CD4-positive, alpha-beta T cell treated with Interleukin-1 beta for 1 hour (primary cell): Measurements from ENCODE around the gene SND1.

ENCODE experiments used
- DNase-seq, 2 donors: peaks; one replicate each; pipeline ENCODE4 v3.0.0-alpha.2; 2020 to 2022

SND1 gene

DNA sequence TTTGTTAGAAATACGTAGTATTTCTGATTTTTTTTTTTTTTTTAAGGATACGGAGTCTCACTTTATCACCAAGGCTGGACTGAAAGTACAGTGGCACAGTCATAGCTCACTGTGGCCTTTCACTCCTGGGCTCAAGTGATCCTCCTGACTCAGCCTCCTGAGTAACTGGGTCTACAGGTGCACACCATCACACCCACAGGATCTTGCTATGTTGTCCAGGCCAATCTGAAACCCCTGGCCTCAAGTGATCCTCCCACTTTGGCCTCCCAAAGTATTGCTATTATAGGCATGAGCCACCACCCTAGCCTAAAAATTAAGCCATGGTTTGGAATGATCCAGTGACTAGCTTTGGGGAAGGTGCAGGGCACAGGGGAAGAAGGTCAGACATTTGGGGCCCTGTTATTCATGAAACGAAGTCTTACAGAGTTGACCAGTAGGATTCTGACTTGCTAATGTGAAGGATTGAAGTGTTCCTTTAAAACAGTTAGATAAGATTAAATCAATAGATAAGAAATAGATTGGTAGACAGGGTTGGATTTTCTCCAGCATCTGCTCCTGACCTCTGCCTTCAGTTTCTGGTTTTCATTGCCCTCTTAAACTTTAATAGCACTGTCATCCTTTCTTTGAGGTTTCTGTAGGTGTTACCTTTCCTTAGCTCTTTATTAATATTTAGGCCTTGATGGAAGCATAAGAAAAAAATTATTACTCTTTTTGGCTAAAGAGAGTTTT lies 257.6 kb downstream of the SND1 start:
- DNase-seq, result no peak

DNA sequence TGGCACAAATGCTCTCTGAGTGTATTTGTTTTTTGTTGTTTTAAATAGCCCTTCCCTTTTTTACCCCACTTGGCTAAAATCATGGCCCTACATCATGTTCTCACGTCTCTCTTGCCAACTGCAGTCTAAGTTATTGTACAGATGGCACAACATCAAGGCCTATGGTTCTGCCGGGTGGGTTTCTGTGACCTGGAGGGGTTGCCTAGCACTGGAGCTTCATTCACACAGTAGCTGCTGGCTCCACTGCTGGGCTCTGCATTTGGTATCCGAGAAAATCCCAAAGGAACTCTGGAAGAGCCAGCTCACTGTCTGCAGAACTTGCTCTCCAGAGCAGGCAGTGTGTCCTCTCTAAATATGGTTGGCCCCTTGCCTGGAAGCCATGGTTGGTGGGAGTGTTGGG lies 258.7 kb downstream of the SND1 start:
- no peak for DNase-seq

DNA sequence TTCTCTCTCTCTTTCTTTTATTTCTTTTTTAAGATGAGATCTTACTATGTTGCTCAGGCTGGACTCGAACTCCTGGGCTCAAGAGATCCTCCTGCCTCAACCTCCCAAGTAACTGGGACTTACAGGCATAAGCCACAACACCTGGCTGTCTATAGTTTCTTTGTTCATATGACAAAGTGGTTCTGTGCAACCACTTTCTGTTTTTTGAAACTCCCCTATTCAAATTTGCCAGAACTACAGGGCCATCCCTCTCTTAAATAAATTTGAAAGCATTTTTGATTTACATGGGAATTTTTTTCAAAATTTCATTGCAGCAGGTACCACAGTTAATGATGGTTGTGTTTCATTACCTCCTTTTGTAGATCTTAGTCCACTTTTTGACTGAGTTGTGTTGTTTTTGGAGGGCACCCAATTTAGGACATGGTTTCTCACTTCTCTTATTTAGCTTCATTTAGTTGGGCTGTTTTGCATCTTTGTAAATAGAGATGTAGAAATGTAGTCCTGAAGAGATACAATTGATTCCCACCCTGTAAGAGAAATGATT lies 260.0 kb downstream of the SND1 start:
- DNase-seq, result no peak

DNA sequence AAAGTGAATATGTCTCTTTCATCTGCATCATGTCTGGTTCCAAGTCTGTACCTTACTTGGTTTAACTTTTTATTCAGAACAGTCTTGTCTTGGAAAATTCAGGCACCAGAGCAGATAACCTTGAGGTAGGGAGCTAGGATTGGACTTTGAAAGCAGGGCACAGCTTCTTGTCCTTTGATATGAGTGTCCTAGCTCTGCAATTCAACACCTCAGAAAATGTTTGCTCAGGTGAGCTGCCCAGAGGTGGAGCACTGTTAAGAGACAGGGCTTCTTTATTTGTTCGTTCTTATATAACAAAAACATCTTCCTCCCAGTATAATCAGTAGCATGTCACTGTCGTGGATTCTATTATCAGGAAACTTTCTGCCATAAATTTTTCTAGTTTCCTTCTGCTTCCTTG lies 260.9 kb downstream of the SND1 start:
- DNase-seq, result no peak

DNA sequence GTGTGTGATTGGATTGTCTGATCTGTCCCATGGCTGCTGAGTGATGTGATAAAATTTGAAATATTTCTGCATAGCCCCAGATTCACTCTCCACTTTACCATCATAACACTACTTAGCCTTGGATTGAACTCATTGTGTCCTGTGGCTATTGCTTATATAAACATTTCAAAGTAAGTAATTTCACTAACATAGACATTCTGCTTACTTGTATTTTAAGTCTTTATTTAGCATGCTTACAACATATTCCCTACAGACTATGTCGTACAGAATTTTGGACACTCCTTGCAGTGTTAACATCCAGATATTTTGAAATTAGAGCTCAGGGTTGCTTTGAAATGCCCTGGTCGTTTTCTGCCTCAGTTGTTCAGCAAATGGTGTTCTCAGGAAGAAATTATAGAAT lies 261.7 kb downstream of the SND1 start:
- DNase-seq, result no peak

DNA sequence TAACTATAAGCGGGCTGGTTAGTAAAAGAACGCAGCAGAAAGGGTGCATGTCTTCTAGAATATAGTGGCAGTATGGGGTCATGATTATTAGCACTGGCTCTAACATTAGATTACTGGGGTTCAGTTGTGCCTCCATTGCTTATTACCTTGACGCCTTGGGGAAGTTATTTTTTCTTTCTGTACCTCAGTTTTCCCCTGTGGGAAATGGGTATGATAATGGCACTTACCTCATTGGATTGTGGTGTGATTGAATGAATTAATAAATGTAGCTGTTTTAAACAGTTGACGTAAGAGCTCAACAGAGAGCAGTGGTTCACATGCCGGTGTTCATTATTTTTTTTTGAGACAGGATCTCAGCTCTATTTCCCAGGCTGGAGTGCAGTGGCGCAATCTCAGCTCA lies 262.7 kb downstream of the SND1 start:
- DNase-seq, result no peak

DNA sequence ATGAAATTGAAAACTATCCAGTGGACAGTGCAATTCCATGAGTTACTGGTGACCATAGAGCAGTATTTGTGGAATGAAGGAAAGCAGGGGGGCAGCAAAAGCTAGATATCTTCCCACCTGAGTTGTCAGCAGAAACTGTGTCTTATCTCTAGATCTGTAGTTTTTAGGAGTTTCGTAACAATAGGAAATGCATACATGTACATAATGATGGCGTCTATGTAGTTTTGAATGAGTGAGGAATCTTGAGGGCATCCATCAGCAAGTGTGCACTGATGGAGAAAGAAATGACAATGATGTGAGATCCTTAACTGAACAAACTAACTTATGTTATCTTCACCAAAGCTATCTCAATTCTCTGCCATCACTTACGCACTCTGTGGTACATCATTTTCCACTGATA lies 264.7 kb downstream of the SND1 start:
- no peak for DNase-seq

DNA sequence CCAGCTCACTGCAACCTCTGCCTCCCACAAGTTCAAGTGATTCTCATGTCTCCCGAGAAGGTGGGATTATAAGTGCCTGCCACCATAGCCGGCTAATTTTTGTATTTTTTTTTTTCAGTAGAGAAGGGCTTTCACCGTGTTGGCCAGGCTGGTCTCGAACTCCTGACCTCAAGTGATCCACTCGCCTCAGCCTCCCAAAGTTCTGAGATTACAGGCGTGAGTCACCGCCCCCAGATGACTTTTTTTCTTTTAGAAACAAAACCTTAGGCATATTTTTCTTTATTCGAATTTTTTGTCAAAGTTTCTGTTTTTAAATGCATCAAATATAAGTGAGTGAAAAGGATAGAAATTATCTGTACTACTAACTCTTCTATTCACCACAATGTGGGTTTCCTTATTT lies 266.1 kb downstream of the SND1 start:
- no peak for DNase-seq

DNA sequence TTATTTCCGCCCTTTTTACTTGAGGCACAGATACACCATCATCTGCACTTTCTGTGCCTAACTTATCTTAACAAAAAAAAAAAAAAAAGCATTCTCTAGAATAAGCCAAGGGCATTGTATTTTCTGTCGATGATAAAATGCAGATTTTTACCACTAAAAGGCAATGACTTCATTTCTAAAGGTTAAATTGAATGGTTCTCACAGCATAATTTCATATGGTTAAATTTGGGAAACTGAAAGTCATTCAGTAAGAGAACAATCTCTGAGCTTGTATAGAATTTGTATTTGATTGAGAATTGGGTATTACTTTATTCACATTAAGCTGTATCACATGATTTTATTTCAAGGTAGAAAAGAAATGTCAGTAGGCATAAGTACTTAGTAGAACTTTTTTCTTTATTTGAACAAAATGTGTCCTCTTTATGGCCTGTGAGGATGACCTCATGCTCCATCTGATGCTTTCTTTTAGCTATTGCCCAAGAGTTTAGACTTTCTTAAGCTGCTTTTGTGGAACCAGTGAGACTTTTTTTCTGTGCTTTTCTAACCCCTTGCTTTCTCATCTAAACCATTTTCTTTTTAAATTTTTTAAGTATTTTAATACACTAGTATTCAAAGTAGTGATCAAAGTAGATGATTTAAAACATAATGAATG lies 268.9 kb downstream of the SND1 start:
- DNase-seq, result no peak

DNA sequence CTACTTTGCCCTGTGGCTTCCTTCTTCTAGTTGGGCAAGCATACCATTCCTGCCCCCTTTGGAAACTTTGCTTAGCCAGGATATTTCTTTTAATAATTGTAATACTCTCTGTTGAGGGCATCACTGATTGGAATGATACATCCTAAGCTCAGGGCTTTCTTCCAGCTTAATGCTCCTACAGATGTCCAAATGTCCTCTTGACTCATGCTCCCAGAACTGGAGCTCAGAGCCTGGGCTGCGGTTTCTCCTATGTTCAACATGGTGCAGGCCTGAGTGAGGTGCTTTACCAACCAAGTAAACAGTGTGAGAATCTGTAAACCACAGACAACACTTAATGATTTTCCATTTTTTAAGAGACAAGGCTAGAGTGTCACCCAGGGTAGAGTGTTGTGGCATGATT lies 270.7 kb downstream of the SND1 start:
- no peak for DNase-seq

DNA sequence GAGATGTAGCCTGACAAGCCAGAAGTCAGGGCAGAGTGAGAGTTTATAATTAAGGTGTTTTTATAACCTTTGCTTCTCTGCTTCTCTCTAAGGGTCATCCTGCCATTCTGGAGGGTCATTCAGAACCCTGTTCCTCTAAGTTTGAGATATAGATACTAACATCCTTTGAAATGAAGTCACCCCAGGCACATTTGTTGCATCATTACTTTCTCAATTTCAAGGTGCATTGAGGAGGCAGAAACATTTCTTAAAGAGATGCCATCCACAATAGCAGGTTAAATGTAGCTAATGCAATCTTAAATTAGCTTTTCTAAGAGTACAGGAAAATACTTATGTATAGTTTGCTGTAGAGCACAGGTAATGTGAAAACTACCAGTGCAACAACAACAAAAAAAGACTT lies 272.9 kb downstream of the SND1 start:
- DNase-seq, result no peak

DNA sequence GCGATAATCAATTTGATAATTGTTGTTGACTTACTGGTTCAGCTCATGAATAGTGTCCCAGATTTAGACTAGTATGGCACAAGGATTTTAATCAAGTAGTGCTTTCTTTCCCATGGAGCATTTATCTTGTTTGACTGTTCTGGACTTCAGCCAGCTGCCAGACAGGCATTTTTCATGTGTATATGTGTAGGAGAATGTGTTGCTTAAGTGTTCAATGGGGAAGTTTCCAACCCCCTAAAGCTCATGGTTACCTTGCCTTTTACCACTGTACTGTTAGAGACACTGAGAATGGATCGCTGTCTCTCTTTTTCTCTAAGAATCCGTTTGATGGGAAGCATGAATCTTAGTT lies 275.3 kb downstream of the SND1 start:
- DNase-seq, result no peak

DNA sequence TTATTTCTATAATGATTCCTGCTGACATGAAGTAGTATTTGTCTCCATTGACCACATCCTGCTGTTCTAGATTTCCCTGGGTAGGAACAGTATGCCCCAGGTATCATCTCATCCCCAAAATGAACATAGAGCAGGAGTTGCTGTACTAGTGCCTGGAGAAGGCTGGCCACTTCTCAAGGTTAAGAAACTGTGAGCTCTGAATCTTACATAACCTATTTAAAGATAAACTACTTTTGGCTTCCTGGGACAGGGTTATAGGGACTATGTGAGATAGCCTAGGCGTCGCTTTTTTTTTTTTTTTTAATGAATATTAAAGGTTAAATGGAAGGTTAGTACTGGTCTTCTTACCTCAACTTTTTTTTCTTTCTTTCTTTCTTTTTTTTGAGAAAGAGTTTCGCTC lies 276.2 kb downstream of the SND1 start:
- DNase-seq, result no peak

DNA sequence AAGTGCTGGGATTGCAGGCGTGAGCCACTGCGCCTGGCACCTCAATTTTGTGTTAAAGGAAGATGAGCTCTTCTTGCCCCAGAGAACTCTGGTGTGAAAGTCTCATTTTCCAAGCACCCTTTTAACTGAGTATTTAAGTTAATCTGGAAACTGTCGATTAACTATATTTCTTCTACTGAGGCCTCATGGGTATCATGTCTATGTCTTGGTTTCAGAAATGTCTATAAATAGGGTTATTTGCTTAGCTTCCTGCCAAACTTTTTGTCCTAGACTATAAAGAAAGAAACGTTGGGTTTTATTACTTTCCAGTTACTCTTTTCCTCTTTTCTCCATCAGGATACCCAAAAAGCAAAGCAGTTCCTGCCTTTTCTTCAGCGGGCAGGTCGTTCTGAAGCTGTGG lies 276.9 kb downstream of the SND1 start:
- no peak for DNase-seq

DNA sequence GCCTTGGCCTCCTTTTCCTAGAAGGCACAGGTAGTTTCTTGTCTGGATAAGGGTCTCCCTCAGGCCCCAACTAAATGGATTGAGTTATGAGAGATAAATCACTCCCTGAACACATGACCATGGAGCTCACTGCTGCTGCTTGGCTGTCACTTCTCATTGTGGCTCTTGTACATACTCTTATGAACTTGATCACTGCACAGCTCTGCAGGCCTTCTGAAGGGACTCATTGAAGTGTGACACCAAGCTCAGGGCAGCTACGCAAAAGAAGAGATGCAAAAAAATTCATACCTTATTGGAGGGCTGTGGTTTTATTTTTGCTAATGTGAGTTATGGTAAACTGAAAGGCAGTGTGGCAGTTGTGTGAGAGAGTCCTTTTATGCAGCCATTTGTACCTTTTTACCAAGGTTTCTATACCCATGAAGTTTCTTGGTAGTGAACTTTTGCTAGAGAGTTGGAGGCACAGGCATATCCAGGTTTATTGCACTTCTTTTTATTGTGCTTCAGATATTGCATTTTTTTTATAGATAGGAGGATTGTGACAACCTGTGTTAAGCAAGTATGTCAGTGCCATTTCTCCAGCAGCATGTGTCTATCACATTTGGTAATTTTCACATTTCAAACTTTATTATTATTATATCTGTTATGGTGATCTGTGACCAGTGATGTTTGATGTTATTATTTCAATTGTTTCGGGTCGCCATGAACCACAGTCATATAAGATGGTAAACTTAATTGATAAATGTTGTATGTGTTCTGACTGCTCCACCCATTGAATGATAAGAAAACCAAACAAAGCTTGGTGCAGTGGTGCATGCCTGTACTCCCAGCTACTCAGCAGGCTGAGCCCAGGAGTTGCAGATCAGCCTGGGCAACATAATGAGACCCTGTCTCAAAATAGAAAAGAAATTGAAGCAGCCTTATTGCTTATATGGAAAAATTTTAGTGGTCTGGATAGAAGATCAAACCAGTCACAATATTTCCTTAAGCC lies 278.6 kb downstream of the SND1 start:
- no peak for DNase-seq

DNA sequence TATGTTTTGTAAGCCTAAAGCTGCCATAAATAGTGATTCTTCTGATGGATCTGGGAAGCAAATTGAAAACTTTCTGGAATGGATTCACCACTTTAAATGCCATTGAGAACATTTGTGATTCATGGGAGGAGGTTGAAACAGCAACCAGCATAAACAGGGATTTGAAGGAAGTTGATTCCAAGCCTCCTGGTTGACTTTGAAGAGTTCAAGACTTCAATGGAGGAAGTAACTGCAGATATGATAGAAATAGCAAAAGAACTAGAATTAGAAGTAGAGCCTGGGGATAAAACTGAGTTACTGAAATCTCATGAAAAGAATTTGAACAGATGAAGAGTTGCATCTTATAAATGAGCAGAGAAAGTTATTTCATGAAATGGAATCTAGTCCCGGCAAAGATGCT lies 280.1 kb downstream of the SND1 start:
- DNase-seq, result no peak

DNA sequence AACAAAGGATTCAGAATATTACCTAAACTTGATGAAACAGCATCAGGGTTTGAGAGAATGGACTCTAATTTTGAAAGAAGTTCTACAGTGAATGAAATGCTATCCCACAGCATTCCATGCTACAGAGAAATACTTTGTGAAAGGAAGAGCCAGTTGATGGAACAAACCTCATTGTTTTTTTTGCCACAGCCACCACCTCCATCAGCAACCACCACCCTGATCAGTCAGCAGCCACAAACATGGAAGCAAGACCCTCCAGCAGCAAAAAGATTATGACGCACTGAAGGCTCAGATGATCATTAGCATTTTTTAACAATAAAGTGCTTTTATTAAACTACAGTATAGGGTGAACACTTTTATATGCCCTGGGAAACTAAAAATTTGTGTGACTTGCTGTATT lies 280.5 kb downstream of the SND1 start:
- no peak for DNase-seq

DNA sequence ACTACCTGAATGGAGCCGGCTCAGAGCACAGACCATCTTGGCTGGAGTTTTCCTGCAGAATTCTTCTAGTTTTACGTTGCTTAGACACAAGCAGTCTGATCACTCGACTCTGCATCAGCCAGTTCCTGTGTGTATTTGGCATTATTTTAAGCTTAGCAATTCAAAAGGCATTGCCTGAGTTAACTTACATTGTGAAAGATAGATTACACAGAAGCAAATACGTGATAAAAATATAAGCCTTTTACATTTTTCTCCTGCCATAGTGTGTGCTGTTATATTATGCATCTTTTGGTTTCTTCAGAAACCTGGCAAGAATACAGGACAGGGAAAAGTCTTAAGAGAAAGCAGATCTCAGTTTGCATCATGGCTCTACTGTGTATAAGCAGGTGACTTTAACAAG lies 281.2 kb downstream of the SND1 start:
- no peak for DNase-seq

DNA sequence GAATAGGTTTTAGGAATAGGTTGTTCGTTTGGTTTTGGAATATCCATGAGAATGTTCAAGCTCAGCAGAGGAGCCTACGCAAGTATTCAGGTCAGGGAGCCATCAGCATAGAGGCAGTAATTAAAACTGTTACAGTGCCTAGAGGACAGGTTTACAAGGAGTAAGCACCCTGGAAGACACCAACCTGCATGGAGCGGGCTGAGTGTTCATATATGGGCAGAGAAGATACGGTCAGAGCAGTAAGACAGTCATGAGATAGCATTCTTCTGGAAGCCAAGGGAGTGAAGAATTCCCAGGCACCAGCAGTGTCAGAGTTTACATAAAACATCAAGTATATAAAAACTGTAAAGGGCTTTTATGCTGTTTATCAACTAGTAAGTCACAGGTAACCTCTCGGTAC lies 282.7 kb downstream of the SND1 start:
- DNase-seq, result no peak

DNA sequence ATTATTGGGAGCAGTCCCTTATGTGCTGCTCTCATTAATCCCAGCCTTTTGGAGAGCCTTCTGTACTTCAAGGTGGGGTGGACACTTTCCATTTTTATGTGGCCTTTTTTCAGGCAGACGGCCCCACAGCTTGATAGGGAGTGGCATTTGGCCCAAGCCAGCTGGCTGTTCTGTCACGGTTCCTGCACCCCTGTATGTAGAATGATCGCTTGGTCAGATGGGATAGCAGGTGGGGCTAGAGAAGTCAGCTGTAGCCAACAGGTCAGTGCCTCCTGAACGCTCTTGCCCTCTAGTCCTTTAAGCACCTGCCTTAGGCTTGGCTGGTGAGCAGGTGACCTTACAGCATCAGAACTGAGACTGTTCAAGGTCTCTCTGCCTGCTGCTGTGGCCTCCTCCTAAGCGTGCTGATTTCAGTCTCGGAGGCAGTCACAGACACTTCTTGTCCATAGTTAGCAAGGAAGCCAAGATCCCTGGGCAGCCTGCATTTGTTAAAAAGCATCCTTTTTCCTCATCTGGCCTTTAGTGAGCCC lies 283.9 kb downstream of the SND1 start:
- DNase-seq, result no peak

DNA sequence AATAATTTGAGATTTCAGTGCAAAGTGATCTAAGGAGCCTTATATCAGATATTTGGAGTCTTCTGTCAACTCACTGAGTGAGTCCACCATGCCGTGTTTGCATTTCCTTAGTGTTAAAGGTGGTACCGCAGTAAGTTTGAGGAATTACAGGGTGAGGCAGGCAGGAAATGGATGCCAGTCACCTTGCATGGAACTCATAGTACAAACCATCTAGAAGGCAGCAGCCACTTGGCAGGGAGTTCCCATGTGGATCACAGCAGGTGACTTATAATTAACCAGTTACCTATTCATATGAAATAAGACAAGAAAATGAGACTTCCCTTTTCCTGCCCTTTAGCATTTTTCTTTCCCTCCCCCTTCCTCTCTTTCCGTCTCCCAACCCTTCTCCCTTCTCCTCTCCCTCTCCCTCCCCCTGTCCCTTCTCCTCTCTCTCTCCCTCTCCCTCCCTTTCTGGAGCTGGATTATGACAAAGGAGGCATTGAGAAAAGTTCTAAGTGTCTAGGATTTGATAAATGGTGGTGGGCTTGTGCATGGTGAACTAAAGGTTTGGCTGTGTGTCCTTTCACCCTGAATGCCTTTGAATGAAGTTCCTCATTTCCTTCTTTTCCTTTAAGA lies 285.2 kb downstream of the SND1 start:
- DNase-seq, result no peak

DNA sequence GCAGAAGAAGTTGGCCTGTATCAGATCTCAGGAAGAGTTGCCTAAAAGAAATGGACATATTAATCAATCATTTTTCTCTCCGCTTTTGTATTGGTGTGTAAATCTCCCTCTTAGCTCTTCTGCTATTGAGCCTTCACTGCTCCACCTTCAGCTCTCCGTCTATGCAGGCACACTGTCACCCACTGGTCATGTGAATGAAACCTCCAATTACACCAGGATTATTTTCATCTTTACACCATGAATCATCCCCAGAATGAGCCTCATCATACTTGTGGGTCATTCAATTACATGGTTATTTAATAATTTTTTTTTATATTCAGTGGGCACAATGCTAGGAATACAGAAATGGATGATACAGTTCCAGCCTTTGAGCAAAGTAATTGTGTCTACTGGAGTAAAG lies 286.6 kb downstream of the SND1 start:
- no peak for DNase-seq
